ENCODE data around the gene SMAGP.
A peak's percentile ranks its signal among the peaks of the same experiment; 100 is the strongest.
"Not testable (repeated sequence)": the region's sequence is repeated elsewhere in the genome, so short reads cannot be mapped to it uniquely, and the experiment has no call there.

Gene SMAGP

DNA sequence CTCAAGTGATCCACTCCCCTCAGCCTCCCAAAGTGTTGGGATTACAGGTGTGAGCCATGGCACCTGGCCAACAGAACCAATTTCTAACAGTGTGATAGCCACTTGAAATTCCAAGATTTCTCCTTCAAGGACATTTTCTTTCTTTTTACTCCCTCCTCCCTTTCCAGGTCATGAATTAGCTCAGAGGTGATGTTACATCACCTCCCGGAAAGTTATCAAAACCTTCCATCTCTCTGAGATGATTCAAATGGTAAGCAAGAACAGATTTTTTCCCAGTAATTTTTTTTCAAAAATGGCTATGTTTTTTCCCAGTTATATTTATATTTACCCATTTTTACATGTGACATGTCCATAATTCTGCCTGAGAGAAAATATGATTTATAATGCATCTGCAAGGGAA, 15.6 kb upstream of the SMAGP start:
- no peak for DNase-seq (ENCODE audit: insufficient read length)
- no peak for FAIRE-seq
- TF ChIP-seq POLR2A (IDR thresholded peaks at IDR 0.05; ENCODE audit: low read depth, low read length) (no peak), TAF1 (IDR thresholded peaks at IDR 0.05; ENCODE audit: borderline replicate concordance, low read depth, low read length) (no peak), POLR2AphosphoS5 (IDR thresholded peaks at IDR 0.05; ENCODE audit: low read depth, low read length) (no peak)

DNA sequence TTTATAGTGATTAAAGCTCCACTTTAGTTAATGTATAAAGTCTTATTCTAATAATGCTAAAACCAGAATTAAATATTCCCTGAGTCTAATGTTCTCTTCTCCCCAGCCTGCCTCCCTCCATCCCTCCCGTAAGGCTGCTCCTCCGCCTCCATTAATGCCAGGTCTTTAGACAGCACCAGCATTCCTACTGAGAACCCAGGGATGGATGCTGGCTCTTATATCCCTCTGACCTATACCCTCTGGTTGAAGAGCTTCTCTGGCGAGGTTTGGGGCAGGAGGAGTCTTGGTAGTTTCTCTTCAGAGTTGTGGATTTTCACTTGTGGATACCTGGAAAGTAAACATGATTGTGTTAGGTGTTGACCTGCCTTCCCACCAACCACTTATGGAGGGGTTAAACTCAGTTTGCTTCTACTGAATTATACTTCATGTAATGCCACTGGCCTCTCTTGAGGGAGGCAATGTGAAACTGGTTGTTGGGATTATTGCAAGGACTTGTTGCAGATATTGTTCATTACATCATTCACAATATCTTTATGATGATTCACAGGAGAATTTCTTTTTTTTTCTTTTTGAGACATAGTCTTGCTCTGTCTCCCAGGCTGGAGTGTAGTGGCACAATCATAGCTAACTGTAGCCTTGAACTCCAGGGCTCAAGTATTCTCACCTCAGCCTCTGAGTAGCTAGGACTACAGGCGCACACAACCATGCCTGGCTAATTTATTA, 11.1 kb upstream of the SMAGP start:
- no peak for FAIRE-seq
- no peak for TF ChIP-seq POLR2AphosphoS5 (IDR thresholded peaks at IDR 0.05; ENCODE audit: low read depth, low read length)
- no peak for TF ChIP-seq POLR2A (IDR thresholded peaks at IDR 0.05; ENCODE audit: low read depth, low read length)
- no peak for TF ChIP-seq TAF1 (IDR thresholded peaks at IDR 0.05; ENCODE audit: borderline replicate concordance, low read depth, low read length)
- DNase-seq (ENCODE audit: insufficient read length): no peak

DNA sequence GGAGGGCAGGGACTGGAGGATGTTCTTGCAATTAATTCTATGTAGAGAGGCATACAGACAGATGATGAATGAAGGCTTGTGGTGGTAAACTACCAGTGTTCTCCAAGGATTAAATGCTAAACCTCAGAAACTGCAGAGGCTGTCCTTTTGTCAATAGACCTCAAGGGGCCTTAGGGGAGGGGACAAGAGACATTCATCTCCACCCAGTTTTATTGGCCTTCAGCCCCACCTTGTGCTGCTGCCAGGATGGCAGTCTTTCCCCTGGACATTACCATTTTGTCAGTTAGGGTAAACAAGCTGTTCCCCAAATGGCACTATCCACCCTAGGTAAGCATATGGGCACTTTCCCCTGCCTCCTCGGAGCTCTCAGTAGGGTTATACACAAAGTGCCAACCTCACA, 4.9 kb upstream of the SMAGP start:
- FAIRE-seq: no peak
- DNase-seq (ENCODE audit: insufficient read length): no peak
- TF ChIP-seq POLR2AphosphoS5 (IDR thresholded peaks at IDR 0.05; ENCODE audit: low read depth, low read length): no peak
- TF ChIP-seq POLR2A (IDR thresholded peaks at IDR 0.05; ENCODE audit: low read depth, low read length): no peak
- TF ChIP-seq TAF1 (IDR thresholded peaks at IDR 0.05; ENCODE audit: borderline replicate concordance, low read depth, low read length): no peak

DNA sequence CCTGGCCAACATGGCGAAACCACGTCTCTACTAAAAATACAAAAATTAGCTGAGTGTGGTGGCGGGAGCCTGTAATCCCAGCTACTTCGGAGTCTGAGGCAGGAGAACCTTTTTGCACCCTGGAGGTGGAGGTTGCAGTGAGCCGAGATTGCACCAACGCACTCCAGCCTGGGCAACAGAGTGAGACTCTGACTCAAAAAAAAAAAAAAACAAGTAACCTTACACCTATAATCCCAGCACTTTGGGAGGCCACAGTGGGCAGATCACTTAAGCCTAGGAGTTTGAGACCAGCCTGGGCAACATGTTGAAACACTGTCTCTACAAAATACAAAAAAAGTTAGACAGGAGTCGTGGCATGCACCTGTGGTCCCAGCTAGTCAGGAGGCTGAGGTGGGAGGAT, 2.6 kb upstream of the SMAGP start:
- FAIRE-seq; DNase-seq (ENCODE audit: insufficient read length): not testable (repeated sequence)

DNA sequence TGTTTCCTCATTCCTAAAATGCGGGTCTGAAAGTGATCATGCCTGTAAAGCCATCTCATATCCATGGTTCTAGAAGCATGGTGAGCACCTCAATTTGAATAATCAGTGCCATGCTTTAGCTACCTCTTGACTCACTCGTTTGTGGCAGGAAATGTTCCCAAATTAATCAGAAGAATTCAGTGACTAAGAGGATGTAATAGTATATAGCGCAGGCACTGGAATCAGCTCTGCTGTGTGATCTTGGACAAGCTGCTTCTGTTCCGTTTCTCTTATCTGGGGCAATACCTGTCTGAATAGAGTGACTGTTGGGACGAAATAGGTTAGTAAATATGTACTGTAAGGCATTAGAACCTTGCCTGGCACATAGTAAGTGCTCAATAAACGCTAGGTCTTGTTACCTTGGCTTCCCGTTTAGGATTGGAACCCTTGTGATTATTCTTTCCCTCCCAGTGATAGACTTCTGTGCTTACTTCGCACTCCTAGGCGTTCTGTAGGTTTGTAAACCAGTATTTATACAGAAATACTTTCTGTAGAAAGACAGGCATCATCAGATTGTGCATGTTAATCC, 820 bp upstream of the SMAGP start:
- FAIRE-seq (no peak), DNase-seq (ENCODE audit: insufficient read length) (no peak)
- TF ChIP-seq POLR2AphosphoS5 (IDR thresholded peaks at IDR 0.05; ENCODE audit: low read depth, low read length) (no peak), POLR2A (IDR thresholded peaks at IDR 0.05; ENCODE audit: low read depth, low read length) (no peak)

DNA sequence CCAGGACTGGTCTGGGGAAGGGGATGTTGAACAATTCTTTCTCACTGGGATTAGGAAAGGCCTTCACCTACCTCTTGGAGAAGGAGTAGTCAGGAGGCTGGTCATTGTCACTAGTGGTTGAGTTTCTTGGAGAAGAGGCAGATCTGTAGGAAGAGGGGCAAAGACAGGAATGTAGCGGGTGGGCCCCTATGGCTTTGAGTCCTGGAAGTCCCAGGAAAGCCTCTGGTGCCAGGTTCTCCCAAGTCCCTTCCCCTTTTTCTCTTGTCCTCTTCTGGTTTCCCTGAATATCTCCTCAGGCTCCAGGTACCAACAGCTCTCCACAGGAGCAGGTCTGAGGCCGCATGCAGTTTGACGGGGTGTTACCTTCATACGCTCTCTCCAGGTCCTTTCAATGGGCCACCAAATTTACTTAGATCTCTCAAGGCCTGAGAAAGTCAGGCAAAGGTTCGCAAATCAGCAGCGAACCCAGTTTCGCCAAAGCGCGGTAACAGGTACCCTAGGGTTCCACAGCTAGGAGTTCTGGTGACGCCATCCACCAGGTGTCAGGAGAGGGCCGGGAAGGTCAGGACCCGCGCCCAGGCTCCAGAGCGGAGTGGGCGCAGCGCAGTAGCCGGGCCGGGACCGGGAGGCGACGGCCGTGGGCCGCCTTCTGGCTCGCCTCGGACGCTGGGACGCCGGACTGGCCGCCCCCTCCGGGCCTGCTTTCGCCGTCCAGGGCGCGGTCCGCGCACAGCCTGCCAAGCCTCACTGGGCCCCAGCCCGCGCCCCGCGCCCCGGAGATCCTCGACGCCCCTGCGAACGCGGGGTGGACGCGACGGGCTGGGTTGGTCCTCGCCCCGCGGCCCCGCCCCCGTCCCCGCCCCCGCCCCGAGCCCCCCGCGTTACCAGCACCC, 795 bp downstream of the SMAGP start:
- no peak for TF ChIP-seq POLR2A (IDR thresholded peaks at IDR 0.05; ENCODE audit: low read depth, low read length)
- TF ChIP-seq TAF1 (IDR thresholded peaks at IDR 0.05; ENCODE audit: borderline replicate concordance, low read depth, low read length): no peak
- no peak for TF ChIP-seq POLR2AphosphoS5 (IDR thresholded peaks at IDR 0.05; ENCODE audit: low read depth, low read length)
- no peak for FAIRE-seq
- peak; percentile 34 for DNase-seq (ENCODE audit: insufficient read length)

DNA sequence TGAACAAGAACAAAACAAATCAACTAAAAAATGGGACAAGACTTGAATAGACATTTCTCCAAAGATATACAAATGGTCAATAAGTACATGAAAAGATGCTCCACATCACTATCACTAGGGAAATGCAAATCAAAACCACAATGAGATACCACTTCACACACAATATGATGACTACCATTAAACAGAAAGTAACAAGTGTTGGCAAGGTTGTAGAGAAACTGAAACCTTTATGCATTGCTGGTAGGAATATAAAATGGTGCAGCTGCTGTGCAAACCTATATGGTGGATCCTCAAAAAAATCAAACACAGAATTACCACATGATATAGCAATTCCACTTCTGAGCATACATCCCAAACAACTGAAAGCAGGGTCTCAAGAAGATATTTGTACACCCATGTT, 5.2 kb downstream of the SMAGP start:
- no peak for DNase-seq (ENCODE audit: insufficient read length)
- TF ChIP-seq POLR2A (IDR thresholded peaks at IDR 0.05; ENCODE audit: low read depth, low read length): no peak
- TF ChIP-seq TAF1 (IDR thresholded peaks at IDR 0.05; ENCODE audit: borderline replicate concordance, low read depth, low read length): no peak
- no peak for TF ChIP-seq POLR2AphosphoS5 (IDR thresholded peaks at IDR 0.05; ENCODE audit: low read depth, low read length)
- FAIRE-seq: no peak

DNA sequence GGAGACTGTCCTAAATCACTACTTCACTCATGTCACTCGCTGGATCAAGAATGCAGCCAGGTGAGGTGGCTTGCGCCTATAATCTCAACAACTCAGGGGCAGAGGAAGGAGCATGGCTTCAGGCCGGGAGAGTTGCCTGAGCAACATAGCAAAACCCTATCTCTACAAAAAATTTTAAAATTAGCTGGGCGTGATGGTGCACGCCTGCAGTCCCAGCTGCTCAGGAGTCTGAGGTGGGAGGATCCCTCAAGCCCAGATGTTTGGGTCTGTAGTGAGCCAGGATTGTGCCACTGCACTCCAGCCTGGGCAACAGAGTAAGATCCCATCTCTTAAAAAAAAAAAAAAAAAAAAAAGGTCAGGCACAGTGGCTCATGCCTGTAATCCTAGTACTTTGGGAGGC, 5.9 kb downstream of the SMAGP start:
- no peak for DNase-seq (ENCODE audit: insufficient read length)
- no peak for TF ChIP-seq POLR2A (IDR thresholded peaks at IDR 0.05; ENCODE audit: low read depth, low read length)
- TF ChIP-seq TAF1 (IDR thresholded peaks at IDR 0.05; ENCODE audit: borderline replicate concordance, low read depth, low read length): no peak
- TF ChIP-seq POLR2AphosphoS5 (IDR thresholded peaks at IDR 0.05; ENCODE audit: low read depth, low read length): no peak
- no peak for FAIRE-seq

DNA sequence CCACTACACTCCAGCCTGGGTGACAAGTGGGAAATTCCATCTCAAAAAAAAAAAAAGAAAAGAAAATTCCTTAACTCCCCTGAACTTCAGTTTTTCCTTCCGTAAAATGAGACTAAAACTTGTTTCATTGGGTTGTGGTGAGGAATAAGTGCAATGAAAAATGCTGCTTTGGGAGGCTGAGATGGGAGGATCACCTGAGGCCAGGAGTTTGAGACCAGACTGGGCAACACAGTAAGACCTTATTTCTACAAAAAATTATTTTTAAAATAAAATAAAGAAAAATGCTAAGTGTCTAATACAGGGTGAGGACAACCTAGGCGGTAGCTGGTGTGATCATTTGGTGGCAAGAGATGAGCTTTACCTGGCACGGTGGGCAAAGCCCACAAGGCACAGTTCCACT, 6.9 kb downstream of the SMAGP start:
- FAIRE-seq (no peak), DNase-seq (ENCODE audit: insufficient read length) (no peak)
- TF ChIP-seq TAF1 (IDR thresholded peaks at IDR 0.05; ENCODE audit: borderline replicate concordance, low read depth, low read length): no peak
- TF ChIP-seq POLR2AphosphoS5 (IDR thresholded peaks at IDR 0.05; ENCODE audit: low read depth, low read length): no peak
- no peak for TF ChIP-seq POLR2A (IDR thresholded peaks at IDR 0.05; ENCODE audit: low read depth, low read length)

DNA sequence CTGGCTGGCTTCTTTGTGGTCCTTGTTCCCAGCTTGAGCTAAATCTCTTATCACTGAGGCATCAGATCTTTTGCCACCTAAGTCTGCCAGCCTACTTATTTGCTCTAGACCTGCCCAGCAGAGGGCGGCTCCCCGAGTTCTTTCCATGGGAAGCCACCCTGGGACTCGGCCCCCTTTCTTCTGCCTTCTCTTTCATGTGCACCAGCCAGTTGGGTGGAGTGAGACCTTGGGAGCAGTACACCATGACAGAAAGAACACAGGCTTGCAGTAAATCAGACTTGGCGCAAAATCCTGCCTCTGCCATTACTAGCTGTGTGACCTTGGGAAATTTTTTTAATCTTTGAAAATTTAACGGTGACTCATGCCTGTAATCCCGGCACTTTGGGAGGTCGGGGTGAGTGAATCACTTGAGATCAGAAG, 7.4 kb downstream of the SMAGP start:
- DNase-seq (ENCODE audit: insufficient read length) (no peak), FAIRE-seq (no peak)
- TF ChIP-seq POLR2AphosphoS5 (IDR thresholded peaks at IDR 0.05; ENCODE audit: low read depth, low read length): no peak
- TF ChIP-seq POLR2A (IDR thresholded peaks at IDR 0.05; ENCODE audit: low read depth, low read length): no peak
- no peak for TF ChIP-seq TAF1 (IDR thresholded peaks at IDR 0.05; ENCODE audit: borderline replicate concordance, low read depth, low read length)

DNA sequence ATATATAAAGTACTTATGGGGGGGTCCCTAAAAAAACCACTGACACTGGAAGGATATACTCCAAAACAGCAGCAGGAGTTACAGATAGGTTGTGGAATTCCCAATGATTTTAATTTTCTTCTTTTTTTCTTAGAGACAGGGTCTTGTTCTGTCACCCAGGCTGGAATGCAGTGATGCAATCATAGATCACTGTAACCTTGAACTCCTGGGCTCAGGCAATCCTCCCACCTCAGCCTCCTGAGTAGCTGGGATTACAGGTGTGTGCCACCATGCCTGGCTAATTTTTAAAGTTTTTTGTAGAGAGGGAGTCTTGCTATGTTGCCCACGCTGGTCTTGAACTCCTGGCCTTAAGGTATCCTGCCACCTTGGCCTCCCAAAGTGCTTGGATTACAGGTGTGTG, 10.6 kb downstream of the SMAGP start:
- not testable (repeated sequence) for DNase-seq (ENCODE audit: insufficient read length); FAIRE-seq

DNA sequence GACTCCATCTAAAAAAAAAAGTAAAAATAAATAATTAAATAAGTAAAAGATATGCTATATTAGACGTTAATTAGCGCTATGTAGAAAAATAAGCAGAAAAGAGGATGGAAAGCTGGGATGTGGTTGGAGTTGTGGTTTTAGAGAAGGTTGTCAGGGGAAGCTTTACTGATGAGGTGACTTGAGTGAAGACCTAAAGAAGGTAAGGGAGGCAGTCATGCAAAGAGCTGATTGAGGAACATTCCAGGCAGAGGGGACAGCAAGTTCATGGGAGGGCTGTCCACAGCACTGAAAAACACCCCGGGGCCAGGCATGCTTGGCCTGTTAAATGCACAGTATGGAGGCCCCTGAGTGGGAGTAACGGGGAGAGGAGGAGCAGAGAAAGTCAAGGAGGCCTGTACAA, 15.7 kb downstream of the SMAGP start:
- TF ChIP-seq POLR2A (IDR thresholded peaks at IDR 0.05; ENCODE audit: low read depth, low read length): no peak
- TF ChIP-seq TAF1 (IDR thresholded peaks at IDR 0.05; ENCODE audit: borderline replicate concordance, low read depth, low read length): no peak
- TF ChIP-seq POLR2AphosphoS5 (IDR thresholded peaks at IDR 0.05; ENCODE audit: low read depth, low read length): no peak
- FAIRE-seq (no peak), DNase-seq (ENCODE audit: insufficient read length) (no peak)

All from GM12892 (cell line).